Calu3 (cell line): ENCODE data around the gene CUBN. TPM values are rescaled to one million over a fixed set of nuclear protein-coding genes. Genes with fewer than 3 reads are reported as not detected.
A peak's percentile ranks its signal among the peaks of the same experiment; 100 is the strongest.

Source experiments
- BruUV-seq: library from RNA; stranded (reverse); fragments of 400-500 nt; replicated peaks from 2 replicates; lab custom pipeline; 2021; lab: Mats Ljungman, UMichigan
- CTCF ChIA-PET: fragments of 300-600 bp; sonication (Branson Sonifier 250); formaldehyde crosslinking; loops from one replicate; lab custom pipeline; 2022; ENCODE audit warnings: antibody characterized with exemption; lab: Charles Lee
- DNase-seq: peaks from one replicate; pipeline ENCODE4 v3.0.0; 2022
- H3K27ac Mint-ChIP-seq: one replicate; pipeline ENCODE4 v1.8.0; 2022; ENCODE audit warnings: mixed read lengths; ENCODE audit not compliant: unreplicated experiment
- H3K27me3 Mint-ChIP-seq: one replicate; pipeline ENCODE4 v1.8.0; 2022; ENCODE audit warnings: mixed read lengths; ENCODE audit not compliant: unreplicated experiment
- H3K36me3 Mint-ChIP-seq: one replicate; pipeline ENCODE4 v1.8.0; 2022; ENCODE audit warnings: mild to moderate bottlenecking, moderate library complexity, mixed read lengths; ENCODE audit not compliant: insufficient read depth, unreplicated experiment
- H3K4me1 Mint-ChIP-seq: one replicate; pipeline ENCODE4 v1.8.0; 2022; ENCODE audit warnings: mild to moderate bottlenecking, low read depth, mixed read lengths; ENCODE audit not compliant: unreplicated experiment
- H3K4me3 Mint-ChIP-seq: one replicate; pipeline ENCODE4 v1.8.0; 2022; ENCODE audit warnings: mild to moderate bottlenecking, low read depth, moderate library complexity, mixed read lengths; ENCODE audit not compliant: unreplicated experiment
- H3K9me3 Mint-ChIP-seq: one replicate; pipeline ENCODE4 v1.8.0; 2022; ENCODE audit warnings: low read depth, mixed read lengths; ENCODE audit not compliant: unreplicated experiment
- CTCF ChIP-seq: fragments of 200-600 bp; IDR thresholded peaks from one replicate; pipeline ENCODE4 v1.8.0; 2022; ENCODE audit warnings: antibody characterized with exemption; ENCODE audit not compliant: unreplicated experiment
- intact Hi-C: fragments of 100-400 bp; cut with micrococcal nuclease; formaldehyde crosslinking; loops from one replicate; pipeline ENCODE4 v1.10.0; 2022; ENCODE audit not compliant: unreplicated experiment
- total RNA-seq: library from RNA; stranded (reverse); gene quantifications from 2 replicates; pipeline ENCODE4 v1.2.3, GENCODE V29; 2022

The CUBN gene
- total RNA-seq, 1 experiment from 2014 or later = 0.92 TPM

- BruUV-seq = no TSS peak
- Mint-ChIP-seq H3K36me3 (no peaks in the 10 kb centered on the region), H3K9me3 (no peaks in the 10 kb centered on the region), H3K4me1 (peaks cover 21% of the 10 kb centered on the region), H3K4me3 (no peak overlapping the region), H3K27ac (peak overlapping the region; percentile 68), H3K27me3 (no peaks in the 10 kb centered on the region)
- no peak for TF ChIP-seq CTCF
- intact Hi-C loops = no loop called here
- DNase-seq = no peak
- CTCF ChIA-PET = no interaction called here
Observed at GRCh38 chr10:16949816-16950215, 179.8 kb downstream of the CUBN start.

- Mint-ChIP-seq H3K27me3 (no peaks in the 10 kb centered on the region), H3K4me3 (no peak overlapping the region), H3K4me1 (peaks cover 21% of the 10 kb centered on the region), H3K36me3 (no peaks in the 10 kb centered on the region), H3K9me3 (no peaks in the 10 kb centered on the region), H3K27ac (no peak overlapping the region)
- CTCF ChIA-PET = no interaction called here
- intact Hi-C loops = no loop called here
- no peak for DNase-seq
- no TSS peak for BruUV-seq
- no peak for TF ChIP-seq CTCF
Observed at GRCh38 chr10:16948361-16948760, 181.2 kb downstream of the CUBN start.

GRCh38 chr10:16947069-16947468, 182.5 kb downstream of the CUBN start:
- Mint-ChIP-seq H3K27ac (no peak overlapping the region), H3K27me3 (no peaks in the 10 kb centered on the region), H3K36me3 (no peaks in the 10 kb centered on the region), H3K4me3 (no peak overlapping the region), H3K4me1 (peaks cover 21% of the 10 kb centered on the region), H3K9me3 (no peaks in the 10 kb centered on the region)
- DNase-seq = no peak
- CTCF ChIA-PET = no interaction called here
- intact Hi-C loops = no loop called here
- no TSS peak for BruUV-seq
- TF ChIP-seq CTCF = no peak

GRCh38 chr10:16945593-16945992, 184.0 kb downstream of the CUBN start:
- CTCF ChIA-PET = interaction anchor here (0.5 kb wide), 1 partner anchor 27 kb away, joined by 4 read pairs; no protein-coding TSS in a partner anchor
- no peak for DNase-seq
- intact Hi-C loops = no loop called here
- no peak for TF ChIP-seq CTCF
- H3K9me3 Mint-ChIP-seq = no peaks in the 10 kb centered on the region
- peaks cover 18% of the 10 kb centered on the region for H3K4me1 Mint-ChIP-seq
- H3K27ac Mint-ChIP-seq = no peak overlapping the region
- H3K27me3 Mint-ChIP-seq = no peaks in the 10 kb centered on the region
- H3K36me3 Mint-ChIP-seq = no peaks in the 10 kb centered on the region
- BruUV-seq = no TSS peak
- H3K4me3 Mint-ChIP-seq = no peak overlapping the region
